ENCODE data around the gene TUT1. TPM values are rescaled to one million over a fixed set of nuclear protein-coding genes. Genes with fewer than 3 reads are reported as not detected.

The TUT1 gene
- total and polyA plus RNA-seq, 2 experiments from 2014 or later, result 12.8 to 22.2 TPM

DNA sequence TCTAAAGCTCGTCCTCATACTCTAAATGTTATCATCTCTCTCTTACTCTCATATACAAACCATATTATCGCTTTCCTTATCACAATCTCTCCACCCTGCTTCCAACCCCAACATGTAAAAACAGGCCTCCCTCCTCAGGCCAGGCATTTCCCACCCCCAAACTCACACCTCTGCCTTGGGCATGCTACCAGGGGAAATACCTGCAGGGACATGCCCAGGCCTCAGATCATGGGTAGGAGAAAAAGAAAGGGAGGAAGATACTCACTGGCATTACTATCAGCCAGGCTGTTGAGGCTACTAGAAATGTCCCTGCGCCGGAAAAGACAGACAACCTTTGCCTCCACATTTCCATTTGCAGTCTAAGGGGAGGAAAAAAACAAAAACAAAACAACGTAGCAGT is 8.6 kb upstream of the TUT1 start:
- Histone ChIP-seq H4K20me1 (replicated peaks; ENCODE audit: insufficient read depth) (peaks cover 28% of the 10 kb centered on the region), H3K27me3 (ENCODE audit: insufficient read depth) (peaks cover 41% of the 10 kb centered on the region), H3K4me2 (peak overlapping the region; percentile 88), H3K9me2 (ENCODE audit: insufficient read depth) (no peaks in the 10 kb centered on the region), H3K27ac (ENCODE audit: low read depth) (no peak overlapping the region), H3K4me1 (ENCODE audit: insufficient read depth) (peaks cover 18% of the 10 kb centered on the region; the same call in 1 of the 2 replicates), H3K36me3 (ENCODE audit: insufficient read depth) (peaks cover 26% of the 10 kb centered on the region), H2AFZ (no peak overlapping the region), H3K4me3 (peak overlapping the region; percentile 96), H3F3A (replicated peaks; ENCODE audit: low read depth) (peaks cover 36% of the 10 kb centered on the region), H3K79me2 (replicated peaks; ENCODE audit: insufficient read depth) (peaks cover 23% of the 10 kb centered on the region)
- no peaks in the 10 kb centered on the region; the same call in 2 of the 3 replicates for H3K9me3 Mint-ChIP-seq
- H3K27ac Mint-ChIP-seq, result peak overlapping the region; percentile 3; the same call in 1 of the 2 replicates
- H3K36me3 Mint-ChIP-seq (ENCODE audit: low read depth), result peaks cover 64% of the 10 kb centered on the region
- peaks cover 35% of the 10 kb centered on the region for H3K27me3 Mint-ChIP-seq (ENCODE audit: insufficient read depth, low read depth, poor library complexity)
- no peak for TF ChIP-seq ZNF114 (CRISPR knock-in tag; IDR thresholded peaks at IDR 0.05)
- TF ChIP-seq JUNB (IDR thresholded peaks at IDR 0.05; ENCODE audit: unreplicated experiment), result no peak
- no peak for TF ChIP-seq EZH2 (IDR thresholded peaks at IDR 0.05; ENCODE audit: low read depth, unreplicated experiment)
- TF ChIP-seq, protein P1, sequence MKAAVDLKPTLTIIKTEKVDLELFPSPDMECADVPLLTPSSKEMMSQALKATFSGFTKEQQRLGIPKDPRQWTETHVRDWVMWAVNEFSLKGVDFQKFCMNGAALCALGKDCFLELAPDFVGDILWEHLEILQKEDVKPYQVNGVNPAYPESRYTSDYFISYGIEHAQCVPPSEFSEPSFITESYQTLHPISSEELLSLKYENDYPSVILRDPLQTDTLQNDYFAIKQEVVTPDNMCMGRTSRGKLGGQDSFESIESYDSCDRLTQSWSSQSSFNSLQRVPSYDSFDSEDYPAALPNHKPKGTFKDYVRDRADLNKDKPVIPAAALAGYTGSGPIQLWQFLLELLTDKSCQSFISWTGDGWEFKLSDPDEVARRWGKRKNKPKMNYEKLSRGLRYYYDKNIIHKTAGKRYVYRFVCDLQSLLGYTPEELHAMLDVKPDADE (IDR thresholded peaks at IDR 0.05), result no peak
- TF ChIP-seq NANOG (IDR thresholded peaks at IDR 0.05; ENCODE audit: borderline replicate concordance), result no peak
- TF ChIP-seq STAT1 (IDR thresholded peaks at IDR 0.05; ENCODE audit: unreplicated experiment), result no peak
- TF ChIP-seq, protein P2, sequence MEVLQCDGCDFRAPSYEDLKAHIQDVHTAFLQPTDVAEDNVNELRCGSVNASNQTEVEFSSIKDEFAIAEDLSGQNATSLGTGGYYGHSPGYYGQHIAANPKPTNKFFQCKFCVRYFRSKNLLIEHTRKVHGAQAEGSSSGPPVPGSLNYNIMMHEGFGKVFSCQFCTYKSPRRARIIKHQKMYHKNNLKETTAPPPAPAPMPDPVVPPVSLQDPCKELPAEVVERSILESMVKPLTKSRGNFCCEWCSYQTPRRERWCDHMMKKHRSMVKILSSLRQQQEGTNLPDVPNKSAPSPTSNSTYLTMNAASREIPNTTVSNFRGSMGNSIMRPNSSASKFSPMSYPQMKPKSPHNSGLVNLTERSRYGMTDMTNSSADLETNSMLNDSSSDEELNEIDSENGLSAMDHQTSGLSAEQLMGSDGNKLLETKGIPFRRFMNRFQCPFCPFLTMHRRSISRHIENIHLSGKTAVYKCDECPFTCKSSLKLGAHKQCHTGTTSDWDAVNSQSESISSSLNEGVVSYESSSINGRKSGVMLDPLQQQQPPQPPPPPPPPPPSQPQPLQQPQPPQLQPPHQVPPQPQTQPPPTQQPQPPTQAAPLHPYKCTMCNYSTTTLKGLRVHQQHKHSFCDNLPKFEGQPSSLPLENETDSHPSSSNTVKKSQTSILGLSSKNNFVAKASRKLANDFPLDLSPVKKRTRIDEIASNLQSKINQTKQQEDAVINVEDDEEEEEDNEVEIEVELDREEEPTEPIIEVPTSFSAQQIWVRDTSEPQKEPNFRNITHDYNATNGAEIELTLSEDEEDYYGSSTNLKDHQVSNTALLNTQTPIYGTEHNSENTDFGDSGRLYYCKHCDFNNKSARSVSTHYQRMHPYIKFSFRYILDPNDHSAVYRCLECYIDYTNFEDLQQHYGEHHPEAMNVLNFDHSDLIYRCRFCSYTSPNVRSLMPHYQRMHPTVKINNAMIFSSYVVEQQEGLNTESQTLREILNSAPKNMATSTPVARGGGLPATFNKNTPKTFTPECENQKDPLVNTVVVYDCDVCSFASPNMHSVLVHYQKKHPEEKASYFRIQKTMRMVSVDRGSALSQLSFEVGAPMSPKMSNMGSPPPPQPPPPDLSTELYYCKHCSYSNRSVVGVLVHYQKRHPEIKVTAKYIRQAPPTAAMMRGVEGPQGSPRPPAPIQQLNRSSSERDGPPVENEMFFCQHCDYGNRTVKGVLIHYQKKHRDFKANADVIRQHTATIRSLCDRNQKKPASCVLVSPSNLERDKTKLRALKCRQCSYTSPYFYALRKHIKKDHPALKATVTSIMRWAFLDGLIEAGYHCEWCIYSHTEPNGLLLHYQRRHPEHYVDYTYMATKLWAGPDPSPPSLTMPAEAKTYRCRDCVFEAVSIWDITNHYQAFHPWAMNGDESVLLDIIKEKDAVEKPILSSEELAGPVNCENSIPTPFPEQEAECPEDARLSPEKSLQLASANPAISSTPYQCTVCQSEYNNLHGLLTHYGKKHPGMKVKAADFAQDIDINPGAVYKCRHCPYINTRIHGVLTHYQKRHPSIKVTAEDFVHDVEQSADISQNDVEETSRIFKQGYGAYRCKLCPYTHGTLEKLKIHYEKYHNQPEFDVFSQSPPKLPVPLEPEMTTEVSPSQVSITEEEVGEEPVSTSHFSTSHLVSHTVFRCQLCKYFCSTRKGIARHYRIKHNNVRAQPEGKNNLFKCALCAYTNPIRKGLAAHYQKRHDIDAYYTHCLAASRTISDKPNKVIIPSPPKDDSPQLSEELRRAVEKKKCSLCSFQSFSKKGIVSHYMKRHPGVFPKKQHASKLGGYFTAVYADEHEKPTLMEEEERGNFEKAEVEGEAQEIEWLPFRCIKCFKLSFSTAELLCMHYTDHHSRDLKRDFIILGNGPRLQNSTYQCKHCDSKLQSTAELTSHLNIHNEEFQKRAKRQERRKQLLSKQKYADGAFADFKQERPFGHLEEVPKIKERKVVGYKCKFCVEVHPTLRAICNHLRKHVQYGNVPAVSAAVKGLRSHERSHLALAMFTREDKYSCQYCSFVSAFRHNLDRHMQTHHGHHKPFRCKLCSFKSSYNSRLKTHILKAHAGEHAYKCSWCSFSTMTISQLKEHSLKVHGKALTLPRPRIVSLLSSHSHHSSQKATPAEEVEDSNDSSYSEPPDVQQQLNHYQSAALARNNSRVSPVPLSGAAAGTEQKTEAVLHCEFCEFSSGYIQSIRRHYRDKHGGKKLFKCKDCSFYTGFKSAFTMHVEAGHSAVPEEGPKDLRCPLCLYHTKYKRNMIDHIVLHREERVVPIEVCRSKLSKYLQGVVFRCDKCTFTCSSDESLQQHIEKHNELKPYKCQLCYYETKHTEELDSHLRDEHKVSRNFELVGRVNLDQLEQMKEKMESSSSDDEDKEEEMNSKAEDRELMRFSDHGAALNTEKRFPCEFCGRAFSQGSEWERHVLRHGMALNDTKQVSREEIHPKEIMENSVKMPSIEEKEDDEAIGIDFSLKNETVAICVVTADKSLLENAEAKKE (CRISPR knock-in tag; IDR thresholded peaks at IDR 0.05), result no peak
- no peak for TF ChIP-seq ZNF331 (CRISPR knock-in tag; IDR thresholded peaks at IDR 0.05; ENCODE audit: low read depth)
- TF ChIP-seq EZH2phosphoT487 (IDR thresholded peaks at IDR 0.05; ENCODE audit: unreplicated experiment), result no peak
- TF ChIP-seq, protein P3, sequence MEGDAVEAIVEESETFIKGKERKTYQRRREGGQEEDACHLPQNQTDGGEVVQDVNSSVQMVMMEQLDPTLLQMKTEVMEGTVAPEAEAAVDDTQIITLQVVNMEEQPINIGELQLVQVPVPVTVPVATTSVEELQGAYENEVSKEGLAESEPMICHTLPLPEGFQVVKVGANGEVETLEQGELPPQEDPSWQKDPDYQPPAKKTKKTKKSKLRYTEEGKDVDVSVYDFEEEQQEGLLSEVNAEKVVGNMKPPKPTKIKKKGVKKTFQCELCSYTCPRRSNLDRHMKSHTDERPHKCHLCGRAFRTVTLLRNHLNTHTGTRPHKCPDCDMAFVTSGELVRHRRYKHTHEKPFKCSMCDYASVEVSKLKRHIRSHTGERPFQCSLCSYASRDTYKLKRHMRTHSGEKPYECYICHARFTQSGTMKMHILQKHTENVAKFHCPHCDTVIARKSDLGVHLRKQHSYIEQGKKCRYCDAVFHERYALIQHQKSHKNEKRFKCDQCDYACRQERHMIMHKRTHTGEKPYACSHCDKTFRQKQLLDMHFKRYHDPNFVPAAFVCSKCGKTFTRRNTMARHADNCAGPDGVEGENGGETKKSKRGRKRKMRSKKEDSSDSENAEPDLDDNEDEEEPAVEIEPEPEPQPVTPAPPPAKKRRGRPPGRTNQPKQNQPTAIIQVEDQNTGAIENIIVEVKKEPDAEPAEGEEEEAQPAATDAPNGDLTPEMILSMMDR (conservative IDR thresholded peaks at IDR 0.05; ENCODE audit: low read depth in 2 of 2), result no peak
- no peak for TF ChIP-seq CREB1 (CRISPR knock-in tag; IDR thresholded peaks at IDR 0.05; ENCODE audit: low read depth)
- no peak for DNase-seq (ENCODE audit: low spot score)
- H3K4me3 Mint-ChIP-seq, result peak overlapping the region; percentile 91
- ATAC-seq, result no peak
- peaks cover 44% of the 10 kb centered on the region for H3K4me1 Mint-ChIP-seq

All from GM23338 (cell line).